ENCODE data around the gene SYTL2. TPM values are rescaled to one million over a fixed set of nuclear protein-coding genes. Genes with fewer than 3 reads are reported as not detected.

Gene SYTL2
- total and polyA plus RNA-seq, 8 donors, result 5.4 to 391 (median 188) TPM

GRCh38 chr11:85825616-85826015 lies 14.7 kb upstream of the SYTL2 start:
- Histone ChIP-seq H3K36me3 (no peaks in the 10 kb centered on the region), H3K4me3 (no peak overlapping the region), H3K9me3 (no peaks in the 10 kb centered on the region), H3K4me1 (peaks cover 22 to 63% (median 33%) of the 10 kb centered on the region in 4 donors), H3K27ac (no peak overlapping the region), H3K27me3 (no peaks in the 10 kb centered on the region)
- WGBS, 5 donors, result 51 to 66% (median 58%) methylated on average over 3 of the region's 3 CpGs
- TF ChIP-seq POLR2AphosphoS5 (IDR thresholded peaks at IDR 0.05), result no peak
- no peak for TF ChIP-seq POLR2A (IDR thresholded peaks at IDR 0.05)
- TF ChIP-seq CTCF (IDR thresholded peaks at IDR 0.05), result no peak
- no peak for TF ChIP-seq EP300 (IDR thresholded peaks at IDR 0.05)
- no peak for DNase-seq
- intact Hi-C loops (cut with DNase I; ENCODE audit: low total_unique reads), result no loop called here

- DNase-seq, result peak in 1 of 2 donors; percentile 60
- Histone ChIP-seq H3K4me1 (peaks cover 22 to 54% (median 33%) of the 10 kb centered on the region in 4 donors), H3K4me3 (no peak overlapping the region), H3K27me3 (no peaks in the 10 kb centered on the region), H3K36me3 (no peaks in the 10 kb centered on the region), H3K9me3 (no peaks in the 10 kb centered on the region), H3K27ac (peak overlapping the region in 1 of 5 donors; percentile 16)
- WGBS, 5 donors, result 62 to 83% (median 80%) methylated on average over 2 of the region's 2 CpGs
- intact Hi-C loops (cut with DNase I; ENCODE audit: low total_unique reads), result no loop called here
- TF ChIP-seq POLR2A (IDR thresholded peaks at IDR 0.05) (no peak), CTCF (IDR thresholded peaks at IDR 0.05) (no peak), POLR2AphosphoS5 (IDR thresholded peaks at IDR 0.05) (no peak), EP300 (IDR thresholded peaks at IDR 0.05) (no peak)
Measured at GRCh38 chr11:85823816-85824215, 12.9 kb upstream of the SYTL2 start.

- no peak for DNase-seq
- no peaks in the 10 kb centered on the region for H3K27me3 ChIP-seq
- intact Hi-C loops (cut with DNase I; ENCODE audit: low total_unique reads), result no loop called here
- TF ChIP-seq CTCF (IDR thresholded peaks at IDR 0.05) (no peak), POLR2A (IDR thresholded peaks at IDR 0.05) (no peak), POLR2AphosphoS5 (IDR thresholded peaks at IDR 0.05) (no peak)
- WGBS, 5 donors, result 93 to 100% (median 98%) methylated on average over 3 of the region's 3 CpGs
- H3K9me3 ChIP-seq, result no peaks in the 10 kb centered on the region
- H3K36me3 ChIP-seq, result no peaks in the 10 kb centered on the region
- H3K27ac ChIP-seq, result no peak overlapping the region
- H3K4me1 ChIP-seq, result peaks cover 19 to 44% (median 26%) of the 10 kb centered on the region in 4 donors
- no peak overlapping the region for H3K4me3 ChIP-seq
Measured at GRCh38 chr11:85822814-85823213, 11.9 kb upstream of the SYTL2 start.

- Histone ChIP-seq H3K9me3 (no peaks in the 10 kb centered on the region), H3K36me3 (no peaks in the 10 kb centered on the region), H3K4me1 (peaks cover 7 to 32% (median 15%) of the 10 kb centered on the region in 4 donors), H3K4me3 (no peak overlapping the region), H3K27me3 (no peaks in the 10 kb centered on the region), H3K27ac (peak overlapping the region in 4 of 5 donors; percentile 32 to 75 (median 64))
- intact Hi-C loops (cut with DNase I; ENCODE audit: low total_unique reads), result no loop called here
- TF ChIP-seq POLR2AphosphoS5 (IDR thresholded peaks at IDR 0.05) (peak in 2 of 3 donors; percentile 42 to 75), CTCF (IDR thresholded peaks at IDR 0.05) (no peak)
- DNase-seq, result peak; percentile 57 to 63
- WGBS, 5 donors, result 22 to 67% (median 45%) methylated on average over 1 of the region's 1 CpG
Measured at GRCh38 chr11:85821636-85822035, 10.7 kb upstream of the SYTL2 start.

Data from stomach (tissue), 9 donors.